Tibial nerve (tissue), 4 donors: ENCODE data around the gene DNAJC15. TPM values are rescaled to one million over a fixed set of nuclear protein-coding genes. Genes with fewer than 3 reads are reported as not detected.

Experiments used
- DNase-seq, 2 donors: peaks; one replicate each; pipeline ENCODE4 v3.0.0-alpha.2; 2019; ENCODE audit warnings: low spot score in 2 of 2
- H3K27ac ChIP-seq, 4 donors: fragments of 200-600 bp; sonication (generic) in 3 of 4; one replicate each; pipeline ENCODE4 v1.5.1; 2017 to 2019; ENCODE audit warnings: mild to moderate bottlenecking in 1 of 4
- H3K27me3 ChIP-seq, 2 donors: fragments of 200-600 bp; sonication (generic) in 1 of 2; one replicate each; pipeline versions ENCODE4 v1.5.1 to v1.6.0; 2017 to 2019
- H3K36me3 ChIP-seq, 3 donors: fragments of 200-600 bp; sonication (generic); one replicate each; pipeline ENCODE4 v1.5.1; 2018 to 2019
- H3K4me1 ChIP-seq, 4 donors: fragments of 200-600 bp; sonication (generic) in 3 of 4; one replicate each; pipeline ENCODE4 v1.5.1; 2017 to 2019
- H3K4me3 ChIP-seq, 4 donors: fragments of 200-600 bp; sonication (generic) in 3 of 4; one replicate each; pipeline ENCODE4 v1.5.1; 2017 to 2019; ENCODE audit warnings: mild to moderate bottlenecking in 1 of 4, moderate library complexity in 1 of 4
- H3K9me3 ChIP-seq, 4 donors: fragments of 200-600 bp; sonication (generic) in 3 of 4; one replicate each; pipeline ENCODE4 v1.5.1; 2017 to 2019
- CTCF ChIP-seq, 5 experiments: fragments of 200-600 bp in 3 of 5; fragments of 450-650 bp in 2 of 5; sonication (generic) in 3 of 5; IDR thresholded peaks; one replicate each; pipeline ENCODE4 v1.5.1; 2016 to 2019; ENCODE audit warnings: antibody characterized with exemption in 5 of 5, mild to moderate bottlenecking in 3 of 5, moderate library complexity in 2 of 5
- EP300 ChIP-seq, 2 donors: sonication (generic); formaldehyde crosslinking; IDR thresholded peaks; one replicate each; pipeline ENCODE4 v1.6.1; 2017; ENCODE audit warnings: antibody characterized with exemption in 2 of 2, mild to moderate bottlenecking in 1 of 2
- POLR2A ChIP-seq, 2 donors: fragments of 450-650 bp; IDR thresholded peaks; one replicate each; pipeline ENCODE4 v1.6.1; 2017; ENCODE audit warnings: antibody characterized with exemption in 2 of 2, mild to moderate bottlenecking in 2 of 2, moderate library complexity in 2 of 2
- WGBS, 2 donors: methylation state at CpG; one replicate each; pipeline ENCODE4 v1.1.5; 2018; 5-methylcytosine and 5-hydroxymethylcytosine counted together
- total RNA-seq, 4 donors: library from RNA; depleted of rRNA; stranded (reverse); fragments of >200 nt; gene quantifications; one replicate each; pipeline ENCODE4 v1.1.0, GENCODE V29; 2016

DNAJC15 gene
- total RNA-seq, 4 donors from 2014 or later = 3.7 to 9.2 (median 5.7) TPM

- no peaks in the 10 kb centered on the region for H3K27me3 ChIP-seq
- no peaks in the 10 kb centered on the region for H3K9me3 ChIP-seq
- no peak for DNase-seq
- no peak overlapping the region for H3K27ac ChIP-seq
- no peak overlapping the region for H3K4me3 ChIP-seq
- 52 to 55% methylated on average over 2 of the region's 2 CpGs for WGBS, 2 donors
- TF ChIP-seq CTCF (IDR thresholded peaks at IDR 0.05) (no peak), EP300 (IDR thresholded peaks at IDR 0.05) (no peak), POLR2A (IDR thresholded peaks at IDR 0.05) (no peak)
- no peaks in the 10 kb centered on the region for H3K36me3 ChIP-seq
- no peaks in the 10 kb centered on the region for H3K4me1 ChIP-seq
Measured at GRCh38 chr13:42999491-42999890, 23.9 kb upstream of the DNAJC15 start.

GRCh38 chr13:43000676-43001075 lies 22.7 kb upstream of the DNAJC15 start:
- Histone ChIP-seq H3K36me3 (no peaks in the 10 kb centered on the region), H3K4me3 (no peak overlapping the region), H3K27me3 (no peaks in the 10 kb centered on the region), H3K9me3 (no peaks in the 10 kb centered on the region), H3K4me1 (peaks cover 0 to 7% (median 0%) of the 10 kb centered on the region in 4 donors), H3K27ac (no peak overlapping the region)
- DNase-seq = no peak
- 75% methylated on average over 4 of the region's 4 CpGs for WGBS, 2 donors
- no peak for TF ChIP-seq EP300 (IDR thresholded peaks at IDR 0.05)
- TF ChIP-seq CTCF (IDR thresholded peaks at IDR 0.05) = no peak
- no peak for TF ChIP-seq POLR2A (IDR thresholded peaks at IDR 0.05)

DNA sequence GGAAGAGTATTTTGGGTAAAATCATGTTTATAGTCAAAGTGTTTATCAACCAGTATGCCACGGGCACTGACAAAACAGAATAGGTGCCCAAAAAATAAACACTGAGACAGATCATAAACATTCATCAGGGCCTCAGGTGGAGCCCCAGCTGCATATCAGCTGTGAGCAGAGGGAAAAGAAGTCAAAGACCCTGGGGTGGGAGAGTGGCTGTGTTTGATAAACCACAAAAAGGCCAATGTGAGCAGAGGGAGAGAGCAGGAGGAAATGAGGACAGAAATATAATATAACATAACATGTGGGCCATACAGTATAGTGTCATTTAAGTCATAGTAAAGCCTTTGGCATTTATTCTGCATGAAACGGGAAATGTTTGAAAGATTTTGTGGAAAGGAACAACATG lies 21.4 kb upstream of the DNAJC15 start:
- Histone ChIP-seq H3K9me3 (no peaks in the 10 kb centered on the region), H3K27ac (no peak overlapping the region), H3K4me3 (no peak overlapping the region), H3K27me3 (no peaks in the 10 kb centered on the region), H3K36me3 (no peaks in the 10 kb centered on the region), H3K4me1 (peaks cover 0 to 8% (median 0%) of the 10 kb centered on the region in 4 donors)
- 88 to 95% methylated on average over 2 of the region's 2 CpGs for WGBS, 2 donors
- TF ChIP-seq EP300 (IDR thresholded peaks at IDR 0.05) (no peak), CTCF (IDR thresholded peaks at IDR 0.05) (no peak), POLR2A (IDR thresholded peaks at IDR 0.05) (no peak)
- no peak for DNase-seq

DNA sequence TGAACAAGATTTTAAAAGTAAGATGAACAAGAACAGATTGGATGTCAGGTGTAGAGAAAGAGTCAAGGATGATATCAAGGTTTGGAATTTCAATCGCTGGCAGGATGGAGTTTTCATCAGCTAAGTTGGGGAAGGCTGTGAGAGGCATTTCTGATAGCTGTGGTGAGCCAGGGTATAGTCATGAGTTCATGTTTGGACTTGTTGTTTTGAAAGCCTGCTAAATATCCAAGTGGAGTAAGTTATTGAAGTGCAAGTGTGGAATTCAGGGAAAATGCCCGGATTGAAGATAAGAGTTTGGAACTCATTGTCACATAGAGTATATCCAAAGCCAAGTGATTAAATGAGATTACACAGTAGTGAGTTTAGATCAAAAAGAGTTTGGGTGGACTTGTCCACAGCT lies 20.4 kb upstream of the DNAJC15 start:
- no peak for DNase-seq
- Histone ChIP-seq H3K27me3 (no peaks in the 10 kb centered on the region), H3K4me1 (peaks cover 0 to 8% (median 0%) of the 10 kb centered on the region in 4 donors), H3K27ac (no peak overlapping the region), H3K9me3 (no peaks in the 10 kb centered on the region), H3K4me3 (no peak overlapping the region), H3K36me3 (no peaks in the 10 kb centered on the region)
- TF ChIP-seq POLR2A (IDR thresholded peaks at IDR 0.05) = no peak
- no peak for TF ChIP-seq CTCF (IDR thresholded peaks at IDR 0.05)
- TF ChIP-seq EP300 (IDR thresholded peaks at IDR 0.05) = no peak
- 90 to 91% methylated on average over 2 of the region's 2 CpGs for WGBS, 2 donors

GRCh38 chr13:43003729-43004128 lies 19.7 kb upstream of the DNAJC15 start:
- 94 to 96% methylated on average over 6 of the region's 6 CpGs for WGBS, 2 donors
- H3K27me3 ChIP-seq = no peaks in the 10 kb centered on the region
- H3K4me1 ChIP-seq = peaks cover 0 to 8% (median 0%) of the 10 kb centered on the region in 4 donors
- H3K27ac ChIP-seq = no peak overlapping the region
- TF ChIP-seq POLR2A (IDR thresholded peaks at IDR 0.05) = no peak
- TF ChIP-seq CTCF (IDR thresholded peaks at IDR 0.05) = no peak
- TF ChIP-seq EP300 (IDR thresholded peaks at IDR 0.05) = no peak
- H3K36me3 ChIP-seq = no peaks in the 10 kb centered on the region
- H3K4me3 ChIP-seq = no peak overlapping the region
- DNase-seq = no peak
- H3K9me3 ChIP-seq = no peaks in the 10 kb centered on the region
